SK-N-MC (cell line): ENCODE results near the gene FAM78A.

Experiments
- EZH2 ChIP-seq: fragments of 200-600 bp; sonication (generic); IDR thresholded peaks from one replicate; pipeline ENCODE4 v1.6.1; 2017; ENCODE audit warnings: antibody characterized with exemption
- FOXP2 ChIP-seq: optimal IDR thresholded peaks from 2 replicates; pipeline ENCODE3; 2011; ENCODE audit warnings: mild to moderate bottlenecking, moderate library complexity; ENCODE audit not compliant: insufficient read depth; ENCODE audit errors: extremely low read length, control extremely low read depth
- POLR2AphosphoS5 ChIP-seq: IDR thresholded peaks from 2 replicates; pipeline ENCODE4 v1.6.1; 2012; ENCODE audit warnings: mild to moderate bottlenecking, low read depth, low read length, borderline replicate concordance

DNA sequence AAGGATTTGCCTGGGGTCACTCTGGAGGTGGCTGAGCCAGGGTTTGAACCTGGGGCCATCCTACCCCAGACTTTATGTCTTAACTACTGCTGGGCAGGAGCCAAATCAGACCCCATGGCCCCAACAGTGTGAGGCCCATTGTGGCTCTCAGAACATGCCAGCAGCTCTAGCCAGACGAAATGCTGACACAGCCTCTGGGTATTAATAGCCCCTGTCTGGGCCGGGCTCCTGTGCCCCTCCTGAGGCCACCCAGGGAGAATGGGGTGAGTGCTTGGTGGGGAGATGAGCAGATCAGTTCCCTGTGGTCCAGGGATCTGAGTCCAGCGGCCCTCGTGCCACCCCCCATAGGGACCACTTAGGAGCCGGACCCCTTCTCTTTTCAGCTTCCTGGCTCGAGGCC is 11.0 kb upstream of the FAM78A start:
- no peak for TF ChIP-seq EZH2
- no peak for TF ChIP-seq POLR2AphosphoS5
- no peak for TF ChIP-seq FOXP2
